ENCODE measurements around the gene RRBP1. TPM values are rescaled to one million over a fixed set of nuclear protein-coding genes. Genes with fewer than 3 reads are reported as not detected.

Gene RRBP1
- total RNA-seq, 1 donor from 2014 or later = 73.1 TPM

DNA sequence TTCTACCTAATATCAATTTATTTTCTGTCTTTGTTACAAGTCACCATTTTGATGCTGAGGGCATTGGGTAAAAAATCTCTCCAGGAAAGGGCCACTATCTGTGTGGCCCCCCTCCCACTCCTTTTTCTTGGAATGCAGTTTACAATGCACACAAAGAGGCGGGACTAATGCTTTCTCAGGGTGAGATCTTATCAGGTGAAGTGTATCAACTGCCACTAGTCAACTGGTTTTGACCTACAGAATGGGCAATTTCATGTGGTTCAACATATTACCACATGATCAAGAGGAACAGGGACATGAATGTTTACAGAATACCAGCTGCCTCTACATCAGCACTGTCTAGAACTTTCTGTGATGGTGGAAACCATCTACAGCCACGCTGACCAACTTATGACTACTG is 3.7 kb downstream of the RRBP1 start:
- DNase-seq (ENCODE audit: low read depth) = no peak

DNA sequence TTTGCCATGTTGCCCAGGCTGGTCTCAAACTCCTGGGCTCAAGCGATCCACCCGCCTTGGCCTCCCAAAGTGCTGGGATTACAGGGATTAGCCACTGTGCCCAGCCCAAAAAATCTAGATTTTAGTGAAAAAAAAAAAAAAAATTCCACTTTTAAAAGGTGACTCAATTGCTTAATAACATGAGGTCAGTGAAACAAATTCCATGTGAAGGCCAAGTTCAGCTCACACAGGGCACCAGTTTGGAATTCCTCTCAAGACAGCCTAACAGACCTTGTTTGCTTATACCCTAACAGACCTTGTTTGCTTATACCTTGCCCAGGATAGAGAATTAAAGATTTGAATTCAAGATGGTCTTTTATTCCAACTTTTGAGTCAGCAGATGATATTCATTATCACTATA is 5.1 kb downstream of the RRBP1 start:
- no peak for DNase-seq (ENCODE audit: low read depth)
- no peak overlapping the region for H3K4me3 ChIP-seq (ENCODE audit: low read depth, low read length)
- TF ChIP-seq, protein P1, sequence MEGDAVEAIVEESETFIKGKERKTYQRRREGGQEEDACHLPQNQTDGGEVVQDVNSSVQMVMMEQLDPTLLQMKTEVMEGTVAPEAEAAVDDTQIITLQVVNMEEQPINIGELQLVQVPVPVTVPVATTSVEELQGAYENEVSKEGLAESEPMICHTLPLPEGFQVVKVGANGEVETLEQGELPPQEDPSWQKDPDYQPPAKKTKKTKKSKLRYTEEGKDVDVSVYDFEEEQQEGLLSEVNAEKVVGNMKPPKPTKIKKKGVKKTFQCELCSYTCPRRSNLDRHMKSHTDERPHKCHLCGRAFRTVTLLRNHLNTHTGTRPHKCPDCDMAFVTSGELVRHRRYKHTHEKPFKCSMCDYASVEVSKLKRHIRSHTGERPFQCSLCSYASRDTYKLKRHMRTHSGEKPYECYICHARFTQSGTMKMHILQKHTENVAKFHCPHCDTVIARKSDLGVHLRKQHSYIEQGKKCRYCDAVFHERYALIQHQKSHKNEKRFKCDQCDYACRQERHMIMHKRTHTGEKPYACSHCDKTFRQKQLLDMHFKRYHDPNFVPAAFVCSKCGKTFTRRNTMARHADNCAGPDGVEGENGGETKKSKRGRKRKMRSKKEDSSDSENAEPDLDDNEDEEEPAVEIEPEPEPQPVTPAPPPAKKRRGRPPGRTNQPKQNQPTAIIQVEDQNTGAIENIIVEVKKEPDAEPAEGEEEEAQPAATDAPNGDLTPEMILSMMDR (conservative IDR thresholded peaks at IDR 0.05; ENCODE audit: low read depth, low read length) = no peak

More for the DNA sequence above, 3.7 kb downstream of the RRBP1 start:
- H3K4me3 ChIP-seq (ENCODE audit: low read depth, low read length) = no peak overlapping the region
- TF ChIP-seq, protein P1 (conservative IDR thresholded peaks at IDR 0.05; ENCODE audit: low read depth, low read length) = no peak

DNA sequence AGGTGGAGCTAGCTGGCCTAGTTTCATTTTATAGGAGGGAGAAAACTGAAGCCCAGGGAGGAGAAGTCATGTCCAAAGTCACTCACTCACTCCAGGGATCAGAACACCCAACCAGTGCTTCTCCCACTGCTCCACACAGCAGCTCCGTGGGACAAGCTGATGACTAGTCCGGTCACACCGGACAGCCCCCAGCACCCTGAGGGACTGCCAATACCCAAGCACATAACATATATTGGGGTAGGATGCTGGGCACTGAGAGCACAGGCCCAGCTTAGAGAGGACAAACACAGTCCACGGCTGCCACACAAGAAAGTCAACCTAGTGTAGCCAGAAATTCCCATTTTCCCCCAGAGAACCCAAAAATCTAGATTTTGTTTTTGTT is 5.7 kb downstream of the RRBP1 start:
- DNase-seq (ENCODE audit: low read depth) = no peak
- no peak overlapping the region for H3K4me3 ChIP-seq (ENCODE audit: low read depth, low read length)
- TF ChIP-seq, protein P1 (conservative IDR thresholded peaks at IDR 0.05; ENCODE audit: low read depth, low read length) = no peak

DNA sequence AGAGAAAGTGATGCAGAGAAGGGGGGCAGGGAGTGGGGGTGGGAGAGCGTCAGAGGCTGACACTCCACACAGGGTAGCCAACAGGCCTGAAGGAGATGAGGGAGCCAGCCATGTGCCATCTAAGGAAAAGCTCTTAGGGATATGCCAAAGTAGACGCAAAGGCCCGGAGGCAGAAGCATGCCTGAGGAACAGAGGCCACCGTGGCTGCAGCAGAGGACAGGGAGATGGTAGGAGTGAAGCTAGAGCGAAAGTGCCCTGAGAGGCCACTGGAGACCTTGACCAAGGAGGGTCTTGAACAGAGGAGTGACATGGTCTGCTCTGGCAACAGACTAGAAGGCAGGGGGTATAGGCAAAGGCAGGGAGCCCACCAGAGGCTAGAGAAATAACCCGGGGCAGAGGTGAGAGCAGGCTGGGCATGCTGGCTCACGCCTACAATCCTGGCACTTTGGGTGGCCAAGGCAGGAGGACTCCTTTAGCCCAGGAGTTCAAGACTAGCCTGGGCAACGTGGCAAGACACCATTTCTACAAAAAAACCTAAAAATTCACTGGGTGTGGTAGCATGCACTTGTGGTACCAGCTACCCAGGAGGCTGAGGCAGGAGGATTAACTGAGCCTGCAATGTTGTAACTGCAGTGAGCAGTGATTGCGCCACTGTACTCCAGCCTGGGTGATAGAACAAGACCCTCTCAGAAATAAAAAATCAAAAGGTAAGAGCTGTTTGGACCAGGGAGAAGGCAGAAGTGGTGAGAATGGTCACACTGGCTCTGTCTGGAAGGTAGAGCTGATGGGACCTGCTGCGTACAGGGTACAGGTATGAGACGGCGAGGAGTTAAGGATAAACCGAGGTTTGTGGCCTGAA is 6.3 kb downstream of the RRBP1 start:
- no peak overlapping the region for H3K4me3 ChIP-seq (ENCODE audit: low read depth, low read length)
- TF ChIP-seq, protein P1 (conservative IDR thresholded peaks at IDR 0.05; ENCODE audit: low read depth, low read length) = no peak
- no peak for DNase-seq (ENCODE audit: low read depth)

DNA sequence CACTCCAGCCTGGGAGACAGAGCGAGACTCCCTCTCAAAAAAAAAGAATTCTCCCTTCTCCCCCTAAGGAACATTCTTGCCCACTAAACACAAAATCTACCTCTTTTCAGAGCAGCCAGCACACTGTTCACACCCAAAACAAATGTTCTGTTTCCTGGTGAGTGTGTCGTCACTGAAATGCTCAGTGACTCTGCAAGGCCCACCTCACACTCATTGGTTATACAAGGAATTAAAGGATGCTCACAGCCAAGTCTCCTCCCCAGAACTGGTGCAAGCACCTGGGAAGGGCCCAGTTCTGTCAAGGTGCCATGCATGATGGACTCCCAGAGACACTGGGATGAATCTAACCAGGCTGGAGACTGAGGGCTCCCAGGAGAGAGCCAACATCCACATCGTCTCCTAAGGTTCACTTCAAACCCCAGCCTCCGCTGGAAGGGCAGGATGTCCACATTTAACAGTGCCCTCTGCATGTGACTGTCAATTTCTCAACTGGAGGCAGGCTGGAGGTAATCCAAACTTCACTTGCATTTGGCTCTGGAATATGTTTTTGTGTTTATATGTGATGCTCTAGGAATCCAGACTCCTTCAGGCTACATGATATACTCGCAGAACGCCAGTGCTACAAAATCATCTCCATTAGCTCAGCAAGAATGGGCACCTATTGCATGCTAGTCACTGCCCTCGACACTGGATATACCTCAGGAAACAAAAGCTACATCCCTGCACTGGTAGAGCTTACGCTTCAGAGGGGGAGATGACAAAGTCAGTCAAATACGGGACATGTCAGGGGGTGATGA is 7.1 kb downstream of the RRBP1 start:
- TF ChIP-seq, protein P1 (conservative IDR thresholded peaks at IDR 0.05; ENCODE audit: low read depth, low read length) = no peak
- no peak for DNase-seq (ENCODE audit: low read depth)
- H3K4me3 ChIP-seq (ENCODE audit: low read depth, low read length) = no peak overlapping the region

- no peak for DNase-seq (ENCODE audit: low read depth)
- TF ChIP-seq, protein P1 (conservative IDR thresholded peaks at IDR 0.05; ENCODE audit: low read depth, low read length) = no peak
- H3K4me3 ChIP-seq (ENCODE audit: low read depth, low read length) = no peak overlapping the region
Observed at GRCh38 chr20:17673084-17673483, 9.0 kb downstream of the RRBP1 start.

Measured in epithelial cell of proximal tubule (primary cell).